NCI-H1417 treated with DMSO at 0.1 percent for 48 hours (cell line): Measurements from ENCODE around the gene CCRL2.
"Not testable (repeated sequence)": the region's sequence is repeated elsewhere in the genome, so short reads cannot be mapped to it uniquely, and the experiment has no call there.

Experiments
- DNase-seq: peaks from one replicate; lab custom pipeline; 2025; lab: John Stamatoyannopoulos, UW

Gene CCRL2

DNA sequence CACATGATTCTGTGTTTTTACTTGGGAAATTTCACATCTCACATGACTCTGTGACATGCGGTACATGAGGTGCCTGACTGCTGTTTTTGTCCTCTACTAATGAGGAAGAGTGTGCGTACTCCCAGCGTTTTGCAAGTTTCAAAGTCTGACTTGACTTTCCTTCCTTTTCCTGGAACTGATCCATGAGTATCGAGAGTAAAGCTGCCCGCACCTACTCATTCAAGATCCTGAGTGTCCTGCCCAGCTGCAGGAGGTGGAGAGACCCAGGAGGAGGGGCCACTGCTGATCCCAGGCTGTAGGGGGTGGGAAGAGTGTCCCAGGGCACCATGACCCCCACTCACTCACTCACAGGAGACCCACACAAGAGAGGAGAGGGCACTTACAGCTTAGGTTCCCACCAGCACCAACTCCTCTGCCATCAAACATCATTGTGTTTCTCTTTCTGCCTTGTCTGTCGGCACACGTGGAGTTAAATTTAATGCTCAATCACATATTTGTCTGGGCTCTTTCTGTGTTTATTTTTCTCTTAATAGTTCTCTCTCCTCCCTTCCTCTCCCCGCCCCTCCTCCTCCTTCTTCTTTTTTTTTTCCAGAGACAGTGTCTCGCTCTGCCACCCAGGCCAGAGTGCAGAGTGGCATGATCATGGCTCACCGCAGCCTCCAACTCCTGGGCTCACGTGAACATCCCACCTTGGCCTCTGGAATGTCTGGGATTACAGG lies 1.6 kb upstream of the CCRL2 start:
- no peak for DNase-seq

DNA sequence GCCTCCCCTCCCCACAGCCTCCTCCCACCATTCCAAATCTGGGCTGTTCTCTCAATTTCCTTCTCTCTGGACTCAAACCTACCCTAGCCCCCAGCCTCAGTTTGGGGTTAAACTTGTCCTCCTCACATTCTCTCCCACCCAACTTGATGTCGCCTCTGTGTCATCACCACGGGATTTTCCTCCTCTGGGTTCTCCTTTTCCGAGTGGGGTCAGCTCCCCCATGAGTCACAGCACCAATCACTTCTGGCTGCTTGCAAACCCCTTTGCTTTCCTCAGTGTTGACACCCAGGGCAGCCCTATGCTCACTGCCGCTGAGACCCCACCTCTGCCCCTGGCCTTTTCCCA lies 644 bp upstream of the CCRL2 start:
- DNase-seq = no peak

DNA sequence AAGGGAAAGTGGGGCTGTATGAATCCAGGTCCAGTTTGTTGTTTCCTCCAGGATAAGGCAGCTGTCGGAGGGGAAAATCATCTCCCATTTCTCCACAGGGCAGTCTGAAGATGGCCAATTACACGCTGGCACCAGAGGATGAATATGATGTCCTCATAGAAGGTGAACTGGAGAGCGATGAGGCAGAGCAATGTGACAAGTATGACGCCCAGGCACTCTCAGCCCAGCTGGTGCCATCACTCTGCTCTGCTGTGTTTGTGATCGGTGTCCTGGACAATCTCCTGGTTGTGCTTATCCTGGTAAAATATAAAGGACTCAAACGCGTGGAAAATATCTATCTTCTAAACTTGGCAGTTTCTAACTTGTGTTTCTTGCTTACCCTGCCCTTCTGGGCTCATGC lies 911 bp downstream of the CCRL2 start:
- DNase-seq = no peak

DNA sequence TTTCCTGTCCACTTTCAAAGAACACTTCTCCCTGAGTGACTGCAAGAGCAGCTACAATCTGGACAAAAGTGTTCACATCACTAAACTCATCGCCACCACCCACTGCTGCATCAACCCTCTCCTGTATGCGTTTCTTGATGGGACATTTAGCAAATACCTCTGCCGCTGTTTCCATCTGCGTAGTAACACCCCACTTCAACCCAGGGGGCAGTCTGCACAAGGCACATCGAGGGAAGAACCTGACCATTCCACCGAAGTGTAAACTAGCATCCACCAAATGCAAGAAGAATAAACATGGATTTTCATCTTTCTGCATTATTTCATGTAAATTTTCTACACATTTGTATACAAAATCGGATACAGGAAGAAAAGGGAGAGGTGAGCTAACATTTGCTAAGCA lies 1.8 kb downstream of the CCRL2 start:
- no peak for DNase-seq

DNA sequence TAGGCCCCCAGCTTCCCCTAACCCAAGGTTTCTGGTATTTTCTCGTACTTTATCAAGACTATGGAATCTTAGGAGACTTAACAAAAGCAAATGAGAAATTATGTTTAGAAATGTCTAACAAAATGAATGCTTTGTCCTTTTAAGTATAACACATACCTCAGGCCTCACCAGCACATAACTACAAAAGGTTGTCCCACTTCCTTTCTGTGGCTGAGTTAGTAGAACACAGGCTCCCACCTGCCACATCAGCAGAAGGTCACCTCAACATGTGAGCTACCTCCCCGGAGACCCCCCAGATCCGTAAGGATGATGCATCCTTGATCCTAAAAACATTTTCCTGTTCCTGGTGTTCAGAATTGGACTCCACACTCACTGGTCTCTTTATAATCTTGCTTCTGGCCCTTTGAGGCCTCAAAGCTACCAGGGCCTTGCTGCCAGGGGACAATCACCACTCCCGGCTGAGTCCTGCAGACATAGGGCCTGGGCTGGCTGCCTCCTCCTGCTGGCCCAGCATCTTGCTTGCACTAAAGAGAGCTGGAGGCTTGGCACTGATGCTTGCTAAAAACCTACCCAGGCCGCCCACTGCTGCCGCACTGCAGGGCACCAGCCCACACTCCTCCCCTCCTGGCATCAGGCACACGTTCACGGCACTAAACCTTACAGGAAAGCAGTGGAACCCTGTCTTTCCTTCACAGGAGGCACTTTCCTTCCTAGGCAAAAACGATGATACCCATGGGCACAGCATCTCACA lies 2.9 kb downstream of the CCRL2 start:
- DNase-seq = no peak

DNA sequence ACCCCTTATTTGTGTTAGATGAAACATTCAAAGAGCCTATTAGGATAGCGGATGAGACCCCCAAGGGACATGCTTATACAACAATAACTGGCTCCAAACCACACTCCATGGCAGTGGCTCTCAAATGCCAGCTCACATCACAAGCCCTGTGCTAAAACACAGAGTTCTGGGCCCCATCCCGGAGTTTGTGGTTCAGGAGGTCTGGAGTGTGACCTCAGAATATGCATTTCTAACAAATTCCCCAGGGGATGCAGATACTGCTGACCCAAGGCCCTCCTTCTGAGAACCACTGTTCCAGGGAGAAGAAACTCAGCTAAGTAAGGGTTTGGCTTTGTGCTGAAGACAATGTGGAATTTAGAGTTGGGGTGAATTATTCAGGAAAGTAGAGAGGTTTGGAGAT lies 3.6 kb downstream of the CCRL2 start:
- no peak for DNase-seq

DNA sequence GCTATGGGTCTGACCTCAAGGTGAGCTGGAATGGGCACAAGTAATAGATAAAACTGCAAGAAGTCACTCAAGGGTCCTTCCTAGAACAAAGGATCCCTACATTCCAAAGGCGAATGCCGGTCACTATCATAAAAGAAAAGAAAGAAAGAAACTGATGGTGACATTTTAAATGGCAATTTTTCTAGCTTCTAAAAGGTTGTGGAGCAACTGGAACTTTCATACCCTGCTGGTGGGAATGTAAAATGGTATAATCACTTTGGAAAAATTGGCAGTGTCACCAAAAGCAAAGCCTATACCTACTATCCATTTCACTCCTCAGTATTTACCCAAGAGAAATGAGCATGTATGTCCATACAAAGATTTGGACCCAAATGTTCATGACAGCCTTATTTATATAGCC lies 4.2 kb downstream of the CCRL2 start:
- no peak for DNase-seq

DNA sequence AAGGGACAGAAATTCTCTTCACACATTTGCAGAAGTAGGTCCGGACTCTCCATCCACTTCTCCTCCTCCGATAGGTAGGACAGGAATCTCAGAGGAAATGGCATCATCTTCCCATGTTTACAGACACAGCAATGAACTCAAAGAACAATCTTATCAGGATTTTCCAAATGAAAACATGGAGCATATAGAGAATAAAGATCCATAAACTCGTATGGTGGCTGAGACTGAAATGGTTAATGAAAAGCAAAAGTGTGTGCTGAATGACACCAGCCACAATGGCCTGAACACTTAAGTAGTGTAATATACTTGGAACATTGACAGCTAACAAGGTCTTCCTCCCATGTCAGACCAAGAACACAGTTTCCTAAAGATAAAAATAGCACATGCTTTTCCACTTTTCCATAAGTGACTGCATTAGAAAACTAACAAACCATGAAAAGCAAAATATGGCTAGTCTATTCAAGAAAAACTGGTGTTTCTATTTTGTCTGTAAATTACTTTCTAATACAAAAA lies 5.8 kb downstream of the CCRL2 start:
- DNase-seq = no peak

DNA sequence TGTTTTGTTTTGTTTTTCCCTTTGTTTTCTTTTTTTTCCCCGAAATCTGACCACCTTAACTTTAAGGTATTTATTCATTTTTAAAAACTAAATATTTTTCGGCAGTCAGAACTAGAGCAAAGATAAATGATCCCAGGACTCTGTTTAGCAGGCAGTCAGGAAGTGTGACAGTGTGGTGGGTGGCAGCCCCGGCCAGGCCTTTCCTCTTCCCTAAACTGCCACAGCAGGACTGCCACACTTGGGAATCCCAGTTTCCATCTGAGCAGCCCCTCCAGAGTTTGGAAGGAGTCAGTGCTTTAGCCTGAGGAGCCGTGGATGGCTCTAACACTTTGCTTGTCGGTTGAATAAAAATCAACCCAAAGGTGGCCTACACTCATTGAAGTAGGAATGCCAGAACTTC lies 6.9 kb downstream of the CCRL2 start:
- DNase-seq = no peak

DNA sequence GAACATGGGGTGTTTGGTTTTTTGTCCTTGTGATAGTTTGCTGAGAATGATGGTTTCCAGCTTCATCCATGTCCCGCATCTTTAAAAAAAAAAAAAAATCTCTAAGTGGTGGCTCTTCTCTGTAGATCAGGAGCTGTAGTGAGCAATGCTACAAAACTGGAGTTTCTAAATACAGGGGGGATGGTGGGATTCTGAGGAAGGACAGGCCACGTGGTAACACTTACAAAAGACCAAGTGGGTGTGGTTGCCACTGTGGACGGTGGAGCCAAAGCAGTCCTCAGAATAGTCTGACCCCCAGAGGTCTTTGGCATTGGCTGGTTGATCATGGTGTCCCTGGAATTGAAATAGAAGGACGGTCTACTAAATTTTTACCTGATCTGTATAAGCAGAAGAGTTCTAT lies 7.7 kb downstream of the CCRL2 start:
- no peak for DNase-seq

DNA sequence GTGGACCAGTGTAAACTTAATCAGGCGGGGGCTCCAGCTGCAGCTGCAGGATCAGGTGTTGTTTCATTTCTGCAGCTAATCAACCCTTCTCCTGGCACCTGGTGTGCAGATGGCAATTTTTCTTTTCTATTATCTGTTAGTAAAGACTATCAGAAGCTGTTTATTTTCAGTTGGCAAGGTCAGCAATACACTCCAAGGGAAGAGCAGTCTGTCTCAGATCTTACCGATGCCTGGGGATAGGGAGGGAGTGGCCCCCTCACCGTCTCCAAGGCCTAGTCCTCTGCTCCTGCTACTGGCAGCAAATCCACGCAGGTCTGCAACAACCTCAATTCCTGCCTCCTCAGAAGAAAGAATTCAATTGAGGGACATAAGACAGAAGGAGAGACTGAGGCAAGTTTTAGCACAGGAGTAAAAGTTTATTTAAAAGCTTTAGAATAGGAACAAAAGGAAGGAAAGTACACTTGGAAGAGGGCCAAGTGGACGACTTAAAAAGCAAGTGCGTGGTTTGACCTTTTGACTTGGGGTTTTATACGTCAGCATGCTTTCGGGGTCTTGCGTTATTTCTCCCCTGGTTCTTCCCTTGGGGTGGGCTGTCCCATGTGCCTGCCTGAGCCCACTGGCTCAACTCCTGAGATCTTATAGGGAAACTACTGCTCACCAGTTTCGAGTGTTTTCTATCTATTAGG lies 9.2 kb downstream of the CCRL2 start:
- DNase-seq = peak; percentile 49

DNA sequence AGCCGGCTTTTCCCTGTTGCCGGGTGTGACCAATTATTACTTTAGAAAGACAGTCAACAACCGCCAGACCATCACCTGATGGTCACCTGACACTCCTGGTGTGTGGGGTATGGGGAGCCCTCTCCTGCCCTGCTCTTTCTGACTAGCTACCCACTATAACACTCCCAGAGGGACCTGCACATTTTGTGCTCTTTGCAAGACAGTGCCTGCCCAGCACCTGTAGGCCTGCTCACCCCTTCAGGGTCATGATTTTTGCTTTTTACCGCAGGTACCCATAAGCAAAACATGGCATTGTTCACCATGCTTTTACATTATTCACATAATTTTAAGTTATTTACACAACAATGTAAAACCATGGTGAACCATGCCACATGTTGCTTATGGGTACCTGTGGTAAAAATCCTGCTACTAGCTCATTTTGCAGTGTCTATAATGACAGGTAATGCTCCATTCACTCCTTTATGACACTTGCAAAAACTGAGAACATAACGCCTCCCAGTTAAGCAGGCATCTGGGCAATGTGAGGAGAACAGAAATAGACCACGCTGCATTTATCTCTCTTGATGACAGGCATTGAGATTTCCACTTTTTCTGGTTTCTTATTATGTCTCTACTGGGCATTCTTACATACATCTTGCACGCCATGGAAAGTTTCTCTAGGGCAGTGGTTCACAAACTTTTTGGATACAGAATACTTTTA lies 9.9 kb downstream of the CCRL2 start:
- DNase-seq = no peak

DNA sequence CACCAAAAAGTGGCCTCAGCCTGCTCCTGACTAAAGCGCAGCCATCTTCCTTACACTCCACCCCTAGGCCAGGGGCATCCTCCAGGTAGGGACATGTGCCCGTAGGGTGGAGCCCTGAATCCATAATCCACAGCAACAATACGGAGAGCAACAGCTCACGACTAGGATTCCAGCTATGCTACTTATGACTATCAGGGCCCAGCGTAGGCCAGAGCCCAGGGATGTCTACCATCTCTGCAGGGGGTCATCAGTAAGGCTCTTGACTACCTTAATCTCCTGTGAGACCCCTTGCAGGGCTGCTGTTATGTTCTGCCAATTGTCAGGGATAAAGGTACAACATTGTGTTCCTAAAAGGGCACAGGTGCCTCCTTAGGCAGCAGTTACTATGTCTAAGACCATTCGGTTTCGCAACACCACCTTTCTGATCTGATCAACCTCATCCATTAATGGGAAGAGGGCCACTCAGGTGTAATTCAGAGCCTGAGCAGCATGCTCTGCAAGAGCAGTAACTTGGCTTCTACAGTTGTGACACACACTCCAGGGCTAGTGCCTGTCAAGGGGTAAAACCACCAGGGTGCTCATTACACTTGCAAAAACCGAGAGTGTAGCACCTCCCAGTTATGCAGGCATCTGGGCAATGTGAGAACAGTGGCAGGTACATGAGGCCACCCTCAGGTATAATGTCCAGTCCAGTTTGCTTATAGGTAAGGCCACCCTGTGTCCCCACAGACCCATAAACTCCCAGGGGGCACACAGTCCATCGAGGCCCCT lies 11.0 kb downstream of the CCRL2 start:
- DNase-seq = no peak

DNA sequence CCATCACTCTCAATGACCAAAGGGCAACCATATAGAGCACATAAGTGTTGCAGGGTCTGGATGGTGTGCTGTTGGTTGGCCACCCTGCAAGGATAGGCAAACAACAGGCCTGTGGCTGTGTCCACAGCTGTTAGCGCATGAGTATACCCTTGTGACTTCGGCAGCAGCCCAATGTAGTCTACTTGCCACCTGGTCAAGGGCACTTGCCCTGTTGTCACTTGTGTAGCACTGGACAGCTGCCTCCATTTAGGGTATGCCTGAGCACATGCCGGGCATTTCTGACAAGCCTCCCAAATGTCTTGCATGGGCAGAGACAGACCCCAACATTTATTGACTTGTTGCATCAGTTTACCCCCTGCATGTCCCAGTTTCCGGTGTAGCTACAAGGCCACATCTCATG lies 12.8 kb downstream of the CCRL2 start:
- no peak for DNase-seq

DNA sequence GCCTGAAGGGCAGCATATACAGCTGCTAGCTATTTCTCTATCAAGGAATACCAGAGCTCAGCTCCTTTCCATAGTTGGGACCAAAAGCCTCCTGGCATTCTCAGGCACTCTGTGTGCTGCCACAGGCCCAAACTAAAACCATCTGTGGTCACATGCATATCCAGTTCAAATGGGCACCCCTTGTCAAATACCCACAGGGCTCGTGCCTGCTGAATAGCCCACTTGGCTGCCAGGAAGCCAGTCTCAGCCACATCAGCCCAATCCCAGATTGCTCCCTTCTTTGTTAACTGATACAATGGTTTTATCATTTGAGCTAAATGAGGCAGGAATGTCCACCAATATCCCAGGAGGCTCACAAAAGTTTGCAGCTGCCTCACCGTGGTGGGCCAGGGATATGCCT lies 13.9 kb downstream of the CCRL2 start:
- no peak for DNase-seq

DNA sequence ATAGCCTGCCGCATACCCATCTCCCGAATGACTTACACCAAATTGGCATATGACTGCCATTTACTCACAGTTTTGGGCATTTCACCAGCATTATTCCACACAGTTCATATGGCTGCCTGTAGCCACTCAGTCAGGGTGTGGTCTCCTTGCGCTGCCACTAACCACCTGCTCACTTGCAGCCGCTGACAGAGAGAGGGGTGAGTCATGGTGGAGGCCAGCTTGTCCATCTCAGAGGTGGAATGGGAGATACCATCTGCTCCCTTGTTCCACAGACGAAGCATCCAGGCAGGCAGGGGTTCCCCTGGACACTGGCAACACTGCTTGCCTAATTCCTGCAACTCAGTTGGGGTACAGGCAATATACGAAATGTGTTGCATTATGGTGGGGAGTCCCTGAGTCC lies 15.6 kb downstream of the CCRL2 start:
- DNase-seq = no peak

DNA sequence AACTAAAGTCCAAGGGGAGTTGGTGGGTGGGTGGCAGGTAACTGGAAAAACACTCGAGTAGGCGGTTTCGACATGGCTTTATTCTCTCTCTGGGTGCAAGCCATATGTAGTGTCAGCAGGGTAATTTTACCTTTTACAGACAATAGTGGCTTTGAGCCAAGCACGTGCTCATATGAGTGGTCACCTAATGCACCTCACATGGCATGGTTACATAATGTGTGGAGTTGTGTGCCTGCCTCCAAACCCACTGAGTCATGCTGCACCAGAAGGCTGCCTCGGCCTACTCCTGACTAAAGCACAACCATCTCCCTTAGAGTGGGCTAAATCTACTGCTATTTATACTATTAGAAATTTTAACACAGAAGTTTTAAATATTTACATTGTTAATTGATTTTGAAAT lies 16.5 kb downstream of the CCRL2 start:
- DNase-seq = no peak

DNA sequence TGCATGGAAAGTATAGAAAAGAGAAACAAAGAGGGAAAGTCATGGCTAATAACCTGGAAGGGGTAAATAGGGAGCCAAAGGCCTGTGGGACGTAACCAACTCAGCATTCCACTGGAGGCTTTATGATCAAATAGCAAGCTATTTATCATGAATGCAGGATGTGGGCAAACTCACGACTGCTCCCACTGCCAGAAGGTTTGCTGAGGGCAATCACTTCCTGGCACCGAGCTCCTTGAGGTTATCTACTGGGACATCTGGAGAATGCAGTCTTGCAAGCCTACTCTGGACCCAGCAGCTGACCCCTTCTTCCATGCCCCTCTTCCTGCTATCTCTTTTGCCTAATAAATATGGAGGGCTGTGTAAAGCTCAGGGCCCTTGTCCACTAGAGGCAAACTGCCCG lies 19.4 kb downstream of the CCRL2 start:
- DNase-seq = not testable (repeated sequence)

DNA sequence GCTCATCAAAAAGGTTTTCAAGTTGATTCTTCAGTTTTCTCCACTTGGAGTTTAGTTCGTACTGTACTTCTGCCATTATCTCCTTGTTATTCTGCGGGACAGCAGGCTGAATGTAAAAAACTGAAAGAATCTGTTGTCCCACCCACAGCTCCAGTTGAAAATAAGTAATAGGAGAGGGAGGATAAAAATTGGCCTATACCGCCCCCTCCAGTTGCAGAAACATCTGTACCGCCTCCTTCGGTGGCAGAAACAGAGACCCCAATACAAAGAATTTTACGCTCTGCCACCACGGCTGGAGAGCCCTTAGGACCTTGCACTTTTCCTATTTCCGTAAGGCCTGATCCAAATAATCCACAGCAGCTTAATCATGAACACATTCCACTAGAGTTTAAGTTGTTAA lies 20.3 kb downstream of the CCRL2 start:
- DNase-seq = not testable (repeated sequence)

DNA sequence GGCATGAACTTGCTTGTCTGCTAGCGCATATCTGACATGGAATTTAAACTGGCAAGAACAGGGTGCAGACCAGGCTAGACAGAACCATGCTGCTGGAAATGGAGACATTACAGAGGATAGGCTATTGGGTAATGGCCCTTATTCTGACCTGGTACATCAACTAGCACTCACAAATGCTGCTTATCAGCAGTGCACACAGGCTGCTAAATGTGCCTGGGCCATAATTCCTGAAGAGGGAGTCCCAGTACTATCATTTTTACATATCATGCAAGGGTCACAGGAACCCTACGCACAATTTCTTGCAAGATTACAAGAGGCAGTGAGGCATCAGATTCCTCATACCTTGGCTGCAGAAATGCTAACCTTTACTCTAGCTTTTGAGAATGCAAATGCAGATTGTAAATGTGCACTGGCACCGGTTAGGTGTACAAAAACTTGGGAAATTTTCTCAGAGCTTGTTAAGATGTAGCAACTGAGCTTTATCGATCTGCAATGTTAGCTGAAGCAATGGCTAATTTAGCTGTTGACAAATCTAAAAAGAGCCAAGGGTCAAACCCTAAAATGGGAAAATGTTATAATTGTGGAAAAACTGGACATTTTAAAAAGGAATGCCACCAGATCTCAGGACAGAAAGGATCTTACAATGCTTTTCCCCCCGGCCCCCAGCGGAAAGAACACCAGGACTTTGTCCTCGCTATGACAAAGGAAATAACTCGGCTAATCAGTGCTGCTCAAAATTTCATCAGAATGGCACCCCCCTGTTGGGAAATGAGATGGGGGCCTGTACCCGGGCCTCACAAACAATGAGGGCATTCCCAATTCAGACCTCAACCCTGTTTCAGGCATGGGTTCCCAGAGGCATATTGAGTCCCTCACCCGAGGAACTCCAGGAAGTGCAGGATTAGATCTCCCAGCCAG lies 21.1 kb downstream of the CCRL2 start:
- no peak for DNase-seq

DNA sequence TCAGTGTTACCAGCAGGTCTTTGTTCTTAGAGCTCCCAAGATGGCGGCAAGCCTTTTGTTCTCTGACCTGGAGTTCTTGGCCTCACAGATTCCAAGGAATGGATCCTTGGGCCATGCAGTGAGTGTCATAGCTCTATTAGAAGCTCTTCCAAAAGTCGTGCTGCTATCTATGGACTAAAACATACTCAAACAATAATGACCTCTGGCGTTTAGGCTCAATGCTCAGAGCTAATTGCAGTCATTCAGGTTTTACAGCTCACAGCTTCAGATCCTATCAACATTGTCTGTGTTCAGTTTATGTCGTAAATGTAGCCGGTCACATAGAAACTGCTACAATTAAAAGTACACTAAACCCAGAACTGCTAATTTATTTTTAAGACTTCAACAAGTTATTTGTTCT lies 22.2 kb downstream of the CCRL2 start:
- DNase-seq = no peak
